ENCODE measurements around the gene NABP1. TPM values are rescaled to one million over a fixed set of nuclear protein-coding genes. Genes with fewer than 3 reads are reported as not detected.

The NABP1 gene
- total RNA-seq, 1 experiment from 2014 or later, result 38.7 TPM

GRCh38 chr2:191728750-191729624 is 51.1 kb downstream of the NABP1 start:
- BruUV-seq (replicated peaks), result no TSS peak

GRCh38 chr2:191730263-191730662 is 52.3 kb downstream of the NABP1 start:
- DNase-seq (ENCODE audit: low read depth, low spot score) (no peak), ATAC-seq (no peak)
- Histone ChIP-seq H3K36me3 (ENCODE audit: control insufficient read depth, insufficient read depth, low read length) (no peaks in the 10 kb centered on the region), H3K4me1 (ENCODE audit: control insufficient read depth, insufficient read depth, low read length) (no peaks in the 10 kb centered on the region), H3K27ac (ENCODE audit: low read length) (no peak overlapping the region), H3K27me3 (ENCODE audit: control insufficient read depth, insufficient read depth, low read length) (no peaks in the 10 kb centered on the region), H3K9me3 (ENCODE audit: control insufficient read depth, insufficient read depth, low read depth, low read length) (no peaks in the 10 kb centered on the region), H3K4me3 (ENCODE audit: low read depth in 2 of 2, low read length in 2 of 2) (no peak overlapping the region)
- POLR2A ChIA-PET, result no interaction called here
- in situ Hi-C loops (cut with HindIII; ENCODE audit: low pct_unique_long_range_greater_than_20kb, low sequenced_read_pairs) (no loop called here), intact Hi-C loops (cut with micrococcal nuclease; ENCODE audit: unreplicated experiment) (no loop called here)
- CTCF ChIA-PET, result interaction anchor here (0.5 kb wide), 1 partner anchor 164 kb away, joined by 7 read pairs; no protein-coding TSS in a partner anchor
- no TSS peak for BruUV-seq (replicated peaks)
- TF ChIP-seq REST (IDR thresholded peaks at IDR 0.05; ENCODE audit: insufficient read depth in 1 of 2, low read depth in 2 of 2, low read length in 1 of 2) (no peak), SIN3A (IDR thresholded peaks at IDR 0.05; ENCODE audit: borderline replicate concordance, insufficient read depth, low read depth, low read length) (no peak), TCF7L2 (IDR thresholded peaks at IDR 0.05; ENCODE audit: low read depth, low read length) (no peak), CTCF (IDR thresholded peaks at IDR 0.05) (no peak)

More at GRCh38 chr2:191728750-191729624, 51.1 kb downstream of the NABP1 start:
- no peak for DNase-seq (ENCODE audit: low read depth, low spot score)
- Histone ChIP-seq H3K27ac (ENCODE audit: low read length) (no peak overlapping the region), H3K4me1 (ENCODE audit: control insufficient read depth, insufficient read depth, low read length) (no peaks in the 10 kb centered on the region), H3K36me3 (ENCODE audit: control insufficient read depth, insufficient read depth, low read length) (no peaks in the 10 kb centered on the region), H3K27me3 (ENCODE audit: control insufficient read depth, insufficient read depth, low read length) (no peaks in the 10 kb centered on the region), H3K9me3 (ENCODE audit: control insufficient read depth, insufficient read depth, low read depth, low read length) (no peaks in the 10 kb centered on the region), H3K4me3 (ENCODE audit: low read depth in 2 of 2, low read length in 2 of 2) (no peak overlapping the region)
- ChIA-PET POLR2A (no interaction called here), CTCF (interaction anchor here (0.7 kb wide), 1 partner anchor 22 kb away, joined by 4 read pairs; no protein-coding TSS in a partner anchor)
- in situ Hi-C loops (cut with HindIII; ENCODE audit: low pct_unique_long_range_greater_than_20kb, low sequenced_read_pairs) (no loop called here), intact Hi-C loops (cut with micrococcal nuclease; ENCODE audit: unreplicated experiment) (no loop called here)
- TF ChIP-seq TCF7L2 (IDR thresholded peaks at IDR 0.05; ENCODE audit: low read depth, low read length), result no peak
- TF ChIP-seq SIN3A (IDR thresholded peaks at IDR 0.05; ENCODE audit: borderline replicate concordance, insufficient read depth, low read depth, low read length), result no peak
- no peak for TF ChIP-seq REST (IDR thresholded peaks at IDR 0.05; ENCODE audit: insufficient read depth in 1 of 2, low read depth in 2 of 2, low read length in 1 of 2)
- no peak; the same call in 1 of the 2 replicates for TF ChIP-seq CTCF (IDR thresholded peaks at IDR 0.05)
- TF ChIP-seq POLR2AphosphoS5 (IDR thresholded peaks at IDR 0.05; ENCODE audit: low read depth, low read length), result no peak
- no peak for ATAC-seq
